Nephron (organoid): ENCODE data around the gene ALDH18A1.

Experiments
- H3K27ac Mint-ChIP-seq, 3 experiments: 2 replicates each; pipeline ENCODE4 v1.8.0; 2020; ENCODE audit warnings: mixed read lengths in 3 of 3, mild to moderate bottlenecking in 2 of 3, moderate library complexity in 1 of 3
- H3K27me3 Mint-ChIP-seq: 2 replicates; pipeline ENCODE4 v1.8.0; 2021; ENCODE audit warnings: low read depth, mild to moderate bottlenecking, moderate library complexity, mixed read lengths
- H3K36me3 Mint-ChIP-seq: 2 replicates; pipeline ENCODE4 v1.8.0; 2020; ENCODE audit warnings: low read depth, mixed read lengths
- H3K4me1 Mint-ChIP-seq: 2 replicates; pipeline ENCODE4 v1.8.0; 2020; ENCODE audit warnings: mixed read lengths
- H3K4me3 Mint-ChIP-seq, 3 experiments: 2 replicates each; pipeline ENCODE4 v1.8.0; 2020; ENCODE audit warnings: mild to moderate bottlenecking in 3 of 3, mixed read lengths in 3 of 3, moderate library complexity in 2 of 3
- H3K9me3 Mint-ChIP-seq: 2 replicates; pipeline ENCODE4 v1.8.0; 2020; ENCODE audit warnings: mixed read lengths
- TF ChIP-seq, protein P1 (sequence below), 3 experiments: fragments of 200-600 bp; sonication (generic); IDR thresholded peaks; one replicate each; pipeline ENCODE4 v1.5.0; 2021; ENCODE audit warnings: antibody characterized with exemption in 3 of 3; ENCODE audit not compliant: unreplicated experiment in 3 of 3

Gene ALDH18A1

GRCh38 chr10:95571390-95571789 is 85.1 kb downstream of the ALDH18A1 start:
- peaks cover 5% of the 10 kb centered on the region for H3K27me3 Mint-ChIP-seq
- H3K4me1 Mint-ChIP-seq = peaks cover 31% of the 10 kb centered on the region
- TF ChIP-seq, protein P1, sequence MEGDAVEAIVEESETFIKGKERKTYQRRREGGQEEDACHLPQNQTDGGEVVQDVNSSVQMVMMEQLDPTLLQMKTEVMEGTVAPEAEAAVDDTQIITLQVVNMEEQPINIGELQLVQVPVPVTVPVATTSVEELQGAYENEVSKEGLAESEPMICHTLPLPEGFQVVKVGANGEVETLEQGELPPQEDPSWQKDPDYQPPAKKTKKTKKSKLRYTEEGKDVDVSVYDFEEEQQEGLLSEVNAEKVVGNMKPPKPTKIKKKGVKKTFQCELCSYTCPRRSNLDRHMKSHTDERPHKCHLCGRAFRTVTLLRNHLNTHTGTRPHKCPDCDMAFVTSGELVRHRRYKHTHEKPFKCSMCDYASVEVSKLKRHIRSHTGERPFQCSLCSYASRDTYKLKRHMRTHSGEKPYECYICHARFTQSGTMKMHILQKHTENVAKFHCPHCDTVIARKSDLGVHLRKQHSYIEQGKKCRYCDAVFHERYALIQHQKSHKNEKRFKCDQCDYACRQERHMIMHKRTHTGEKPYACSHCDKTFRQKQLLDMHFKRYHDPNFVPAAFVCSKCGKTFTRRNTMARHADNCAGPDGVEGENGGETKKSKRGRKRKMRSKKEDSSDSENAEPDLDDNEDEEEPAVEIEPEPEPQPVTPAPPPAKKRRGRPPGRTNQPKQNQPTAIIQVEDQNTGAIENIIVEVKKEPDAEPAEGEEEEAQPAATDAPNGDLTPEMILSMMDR (IDR thresholded peaks at IDR 0.05; ENCODE audit: unreplicated experiment in 3 of 3) = no peak
- H3K27ac Mint-ChIP-seq = no peak overlapping the region
- no peak overlapping the region for H3K4me3 Mint-ChIP-seq
- no peaks in the 10 kb centered on the region for H3K36me3 Mint-ChIP-seq
- H3K9me3 Mint-ChIP-seq = no peaks in the 10 kb centered on the region

DNA sequence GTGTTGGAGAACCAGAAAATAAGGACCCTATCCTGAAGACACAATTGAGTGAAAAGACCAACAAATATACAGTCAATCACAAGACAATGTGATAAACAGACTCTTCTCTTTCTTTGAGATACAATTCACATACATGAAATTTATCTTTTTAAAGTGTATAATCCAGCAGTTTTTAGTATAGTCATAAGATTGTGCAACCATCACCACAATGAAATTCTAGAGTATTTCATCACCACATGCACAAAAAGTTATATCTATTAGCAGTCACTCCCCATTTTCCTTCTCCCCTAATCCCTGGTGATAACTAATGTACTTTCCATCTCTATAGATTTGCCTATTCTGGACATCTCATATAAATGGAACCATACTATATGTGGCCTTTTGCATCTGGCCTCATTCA is 87.1 kb downstream of the ALDH18A1 start:
- Mint-ChIP-seq H3K36me3 (no peaks in the 10 kb centered on the region), H3K4me1 (peaks cover 33% of the 10 kb centered on the region), H3K9me3 (no peaks in the 10 kb centered on the region), H3K27me3 (peaks cover 9% of the 10 kb centered on the region), H3K27ac (no peak overlapping the region), H3K4me3 (no peak overlapping the region)
- TF ChIP-seq, protein P1 (IDR thresholded peaks at IDR 0.05; ENCODE audit: unreplicated experiment in 3 of 3) = no peak

DNA sequence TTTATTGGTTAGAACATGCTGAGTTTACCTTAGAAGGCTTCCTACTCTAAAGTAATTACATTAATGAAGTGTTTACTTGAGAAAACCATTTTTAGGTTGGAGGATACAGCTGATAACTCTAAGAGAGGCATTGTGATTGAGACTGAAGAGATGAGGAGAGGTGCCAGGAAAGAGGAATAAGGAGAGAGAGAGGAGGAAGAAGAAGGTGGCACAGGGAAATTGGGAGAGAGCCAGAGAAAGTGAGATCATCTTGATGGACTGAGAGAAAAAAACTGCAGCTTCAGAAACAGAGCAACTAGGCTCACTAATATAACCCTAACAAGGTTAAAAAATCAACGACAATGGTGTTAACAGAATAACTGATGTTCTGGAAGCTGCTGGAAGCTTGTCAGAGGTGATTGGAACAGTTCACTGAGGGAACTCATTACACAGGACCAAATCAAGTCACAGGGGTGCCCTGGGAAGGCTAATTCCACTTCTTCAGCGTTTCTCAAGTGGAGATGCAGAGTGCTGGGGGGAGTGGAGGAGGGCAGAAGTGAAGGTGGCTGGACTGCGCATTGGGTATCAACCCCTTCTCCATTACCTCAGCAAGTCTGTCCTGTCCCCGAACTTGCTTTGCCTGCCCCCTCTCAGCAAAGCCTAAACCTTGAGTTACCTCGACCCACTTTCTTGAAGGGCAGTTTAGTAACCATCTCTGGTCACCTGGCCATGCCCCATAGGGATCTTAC is 88.4 kb downstream of the ALDH18A1 start:
- peaks cover 5% of the 10 kb centered on the region for H3K27me3 Mint-ChIP-seq
- H3K9me3 Mint-ChIP-seq = no peaks in the 10 kb centered on the region
- no peaks in the 10 kb centered on the region for H3K36me3 Mint-ChIP-seq
- peaks cover 20% of the 10 kb centered on the region for H3K4me1 Mint-ChIP-seq
- H3K27ac Mint-ChIP-seq = no peak overlapping the region
- H3K4me3 Mint-ChIP-seq = no peak overlapping the region
- TF ChIP-seq, protein P1 (IDR thresholded peaks at IDR 0.05; ENCODE audit: unreplicated experiment in 3 of 3) = no peak

- no peaks in the 10 kb centered on the region for H3K36me3 Mint-ChIP-seq
- TF ChIP-seq, protein P1 (IDR thresholded peaks at IDR 0.05; ENCODE audit: unreplicated experiment in 3 of 3) = no peak
- H3K4me1 Mint-ChIP-seq = peaks cover 20% of the 10 kb centered on the region
- peaks cover 5% of the 10 kb centered on the region for H3K27me3 Mint-ChIP-seq
- peak overlapping the region in 2 of 3 experiments; percentile 32 to 79 for H3K27ac Mint-ChIP-seq
- H3K9me3 Mint-ChIP-seq = no peaks in the 10 kb centered on the region
- H3K4me3 Mint-ChIP-seq = no peak overlapping the region
These were observed 90.4 kb downstream of the ALDH18A1 start for GRCh38 chr10:95566136-95566535.

DNA sequence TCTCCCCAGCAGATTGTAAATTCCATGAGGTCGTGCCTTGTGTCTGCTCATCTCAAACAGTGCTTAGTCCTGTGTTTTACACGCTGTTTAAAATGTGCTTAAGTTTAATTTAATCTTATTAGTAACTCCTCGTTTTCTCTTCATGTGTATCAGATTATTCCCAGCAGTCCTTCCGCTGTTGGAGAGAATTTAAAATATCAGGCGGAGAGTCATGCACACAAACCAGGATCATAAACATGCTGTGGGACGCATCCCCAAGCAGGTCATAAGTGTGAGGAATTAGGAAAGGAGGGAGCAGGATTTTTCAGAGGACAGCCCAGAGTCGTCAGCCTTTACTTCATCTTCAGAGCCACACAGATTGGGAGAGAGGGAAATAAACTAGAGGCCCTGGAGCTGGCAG is 91.2 kb downstream of the ALDH18A1 start:
- H3K4me1 Mint-ChIP-seq = peaks cover 26% of the 10 kb centered on the region
- H3K27me3 Mint-ChIP-seq = peaks cover 10% of the 10 kb centered on the region
- H3K27ac Mint-ChIP-seq = peak overlapping the region; percentile 56 to 79 (median 70)
- H3K4me3 Mint-ChIP-seq = peak overlapping the region in 1 of 3 experiments; percentile 1
- H3K9me3 Mint-ChIP-seq = no peaks in the 10 kb centered on the region
- no peaks in the 10 kb centered on the region for H3K36me3 Mint-ChIP-seq
- TF ChIP-seq, protein P1 (IDR thresholded peaks at IDR 0.05; ENCODE audit: unreplicated experiment in 3 of 3) = no peak

GRCh38 chr10:95564291-95564690 is 92.2 kb downstream of the ALDH18A1 start:
- Mint-ChIP-seq H3K27me3 (peaks cover 14% of the 10 kb centered on the region), H3K4me1 (peaks cover 36% of the 10 kb centered on the region), H3K27ac (peak overlapping the region in 1 of 3 experiments; percentile 79), H3K4me3 (no peak overlapping the region), H3K36me3 (no peaks in the 10 kb centered on the region), H3K9me3 (no peaks in the 10 kb centered on the region)
- TF ChIP-seq, protein P1 (IDR thresholded peaks at IDR 0.05; ENCODE audit: unreplicated experiment in 3 of 3) = no peak
